Measurements from ENCODE around the gene NCOA1. TPM values are rescaled to one million over a fixed set of nuclear protein-coding genes. Genes with fewer than 3 reads are reported as not detected.

The NCOA1 gene
- polyA plus RNA-seq, 3 donors, result 7.3 to 30.2 (median 10.2) TPM

GRCh38 chr2:24540011-24540477, 49.0 kb downstream of the NCOA1 start:
- Histone ChIP-seq H3K9ac (ENCODE audit: insufficient read depth, low read length, poor library complexity, severe bottlenecking) (no peak overlapping the region), H3K9me3 (replicated peaks in 1 of 2; ENCODE audit: control insufficient read depth in 1 of 2, insufficient read depth in 1 of 2, low read length in 2 of 2) (peaks cover 3 to 11% of the 10 kb centered on the region in 2 donors), H4K20me1 (ENCODE audit: insufficient read depth, low read length) (peaks cover 86% of the 10 kb centered on the region), H3K4me2 (replicated peaks; ENCODE audit: extremely low read depth, low read length, poor library complexity, severe bottlenecking) (no peak overlapping the region), H3K4me3 (replicated peaks in 1 of 3; ENCODE audit: low read depth in 2 of 3, low read length in 3 of 3) (no peak overlapping the region), H2AFZ (ENCODE audit: insufficient read depth, low read depth, low read length, poor library complexity, severe bottlenecking) (no peak overlapping the region), H3K79me2 (ENCODE audit: insufficient read depth, low read length) (peaks cover 18% of the 10 kb centered on the region), H3K27me3 (ENCODE audit: control insufficient read depth in 2 of 2, insufficient read depth in 2 of 2, low read length in 2 of 2) (no peaks in the 10 kb centered on the region), H3K4me1 (ENCODE audit: control insufficient read depth in 1 of 2, insufficient read depth in 2 of 2, low read length in 2 of 2) (peaks cover 5% of the 10 kb centered on the region in 2 donors), H3K27ac (ENCODE audit: low read depth in 1 of 2, low read length in 2 of 2) (no peak overlapping the region), H3K36me3 (replicated peaks in 1 of 2; ENCODE audit: control insufficient read depth in 1 of 2, insufficient read depth in 2 of 2, low read length in 2 of 2) (peaks cover 3 to 7% of the 10 kb centered on the region in 2 donors)
- no peaks in the 10 kb centered on the region for H3K27me3 Mint-ChIP-seq (ENCODE audit: low read depth in 3 of 3)
- H3K4me3 Mint-ChIP-seq, result no peak overlapping the region
- intact Hi-C loops (cut with micrococcal nuclease), result no loop called here
- H3K36me3 Mint-ChIP-seq, result peaks cover 9 to 18% of the 10 kb centered on the region in 2 donors
- no CpG with 5 or more reads among the region's 2 CpGs for whole genome bisulfite sequencing (ENCODE audit: insufficient coverage)
- H3K27ac Mint-ChIP-seq, result no peak overlapping the region
- peaks cover 9 to 31% (median 16%) of the 10 kb centered on the region in 7 donors for H3K9me3 Mint-ChIP-seq
- TF ChIP-seq CTCF (IDR thresholded peaks at IDR 0.05), result no peak
- no peak for DNase-seq
- peaks cover 11% of the 10 kb centered on the region for H3K4me1 Mint-ChIP-seq

DNA sequence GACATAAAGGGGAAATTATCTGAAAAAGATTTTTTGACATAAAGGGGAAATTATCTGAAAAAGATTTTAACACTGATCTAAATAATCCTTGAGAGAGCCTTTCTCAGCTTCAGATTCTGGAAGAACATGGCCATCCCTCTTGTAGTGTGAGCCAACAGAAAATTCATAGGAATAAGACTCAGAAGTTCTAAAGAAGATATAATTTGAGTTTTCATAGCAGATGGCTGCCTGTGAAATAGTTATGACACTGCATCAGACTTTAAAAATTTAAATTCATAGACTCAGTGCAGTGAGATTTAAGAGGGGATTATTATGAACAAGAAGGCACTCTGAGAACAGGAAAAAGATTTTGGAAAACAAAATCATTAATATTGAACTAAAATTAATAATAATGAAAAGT, 50.6 kb downstream of the NCOA1 start:
- no peak overlapping the region for H3K4me3 ChIP-seq (replicated peaks in 1 of 3; ENCODE audit: low read depth in 2 of 3, low read length in 3 of 3)
- no peak for DNase-seq
- no peak overlapping the region for H3K27ac ChIP-seq (ENCODE audit: low read depth in 1 of 2, low read length in 2 of 2)
- Mint-ChIP-seq H3K27me3 (ENCODE audit: low read depth in 3 of 3) (no peaks in the 10 kb centered on the region), H3K4me3 (no peak overlapping the region), H3K9me3 (peaks cover 6 to 25% (median 14%) of the 10 kb centered on the region in 7 donors), H3K36me3 (peaks cover 6 to 15% of the 10 kb centered on the region in 2 donors), H3K4me1 (peaks cover 13% of the 10 kb centered on the region), H3K27ac (no peak overlapping the region)
- peaks cover 3 to 12% of the 10 kb centered on the region in 2 donors for H3K9me3 ChIP-seq (replicated peaks in 1 of 2; ENCODE audit: control insufficient read depth in 1 of 2, insufficient read depth in 1 of 2, low read length in 2 of 2)
- peaks cover 15% of the 10 kb centered on the region for H3K79me2 ChIP-seq (ENCODE audit: insufficient read depth, low read length)
- H3K36me3 ChIP-seq (replicated peaks in 1 of 2; ENCODE audit: control insufficient read depth in 1 of 2, insufficient read depth in 2 of 2, low read length in 2 of 2), result peaks cover 3 to 5% of the 10 kb centered on the region in 2 donors
- peaks cover 5% of the 10 kb centered on the region in 2 donors for H3K4me1 ChIP-seq (ENCODE audit: control insufficient read depth in 1 of 2, insufficient read depth in 2 of 2, low read length in 2 of 2)
- no peaks in the 10 kb centered on the region for H3K27me3 ChIP-seq (ENCODE audit: control insufficient read depth in 2 of 2, insufficient read depth in 2 of 2, low read length in 2 of 2)
- H3K9ac ChIP-seq (ENCODE audit: insufficient read depth, low read length, poor library complexity, severe bottlenecking), result no peak overlapping the region
- peaks cover 92% of the 10 kb centered on the region for H4K20me1 ChIP-seq (ENCODE audit: insufficient read depth, low read length)
- no peak overlapping the region for H2AFZ ChIP-seq (ENCODE audit: insufficient read depth, low read depth, low read length, poor library complexity, severe bottlenecking)
- intact Hi-C loops (cut with micrococcal nuclease), result no loop called here
- no peak for TF ChIP-seq CTCF (IDR thresholded peaks at IDR 0.05)
- H3K4me2 ChIP-seq (replicated peaks; ENCODE audit: extremely low read depth, low read length, poor library complexity, severe bottlenecking), result no peak overlapping the region

All from CD14-positive monocyte (primary cell).